Measurements from ENCODE around the gene SLC25A10. TPM values are rescaled to one million over a fixed set of nuclear protein-coding genes. Genes with fewer than 3 reads are reported as not detected.

SLC25A10 gene
- total and polyA plus RNA-seq, 2 of the 8 experiments (the other 6 are each of a cell fraction or from before 2014, with no cell fraction given), result 22.2 to 43.0 TPM

DNA sequence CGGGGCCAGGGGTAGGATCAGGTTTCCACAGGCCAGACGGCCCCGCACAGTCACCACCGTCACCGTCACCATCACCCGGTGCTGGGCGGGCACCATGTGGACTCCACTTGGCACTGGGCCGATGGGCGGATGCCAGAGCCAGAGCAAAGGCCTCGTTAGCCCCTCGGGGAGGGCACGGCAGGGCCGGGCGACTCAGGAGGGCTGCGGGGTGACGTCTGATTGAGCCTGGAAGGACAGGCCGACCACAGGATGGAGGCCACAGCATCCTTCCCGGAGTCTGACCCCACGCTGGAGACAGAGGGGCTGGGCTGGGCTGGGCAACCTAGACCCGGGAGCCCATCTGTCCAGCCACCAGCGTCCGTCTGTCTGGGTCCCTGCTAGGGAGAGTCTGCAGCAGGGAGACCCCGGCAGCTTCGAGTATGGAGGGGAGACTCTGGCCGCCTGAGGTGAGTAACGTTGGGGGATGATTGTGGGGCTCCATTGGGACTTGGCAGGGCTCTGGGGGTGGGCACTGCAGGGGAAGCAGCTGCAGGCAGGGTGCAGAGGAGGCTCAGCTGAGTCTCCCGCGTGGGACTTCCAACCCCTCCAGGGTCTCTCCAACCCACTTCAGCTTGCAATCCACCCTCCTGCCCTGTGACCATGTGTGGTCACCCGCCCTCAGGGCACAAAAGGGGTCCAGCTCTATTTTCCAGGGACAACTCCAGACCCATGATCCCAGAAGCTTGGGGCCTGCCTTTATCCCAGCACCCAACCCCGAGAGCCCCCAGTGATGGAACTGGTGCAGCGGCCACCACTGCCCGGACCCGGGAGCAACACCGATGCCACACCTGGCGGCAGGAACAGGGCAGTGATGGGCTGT is 22.6 kb downstream of the SLC25A10 start (continued):
- no peak for TF ChIP-seq KDM1A (IDR thresholded peaks at IDR 0.05; ENCODE audit: borderline replicate concordance, low read length)
- TF ChIP-seq TBP (IDR thresholded peaks at IDR 0.05; ENCODE audit: low read depth, low read length), result no peak
- TF ChIP-seq SRF (IDR thresholded peaks at IDR 0.05; ENCODE audit: low read depth, low read length), result no peak
- TF ChIP-seq CBX8 (IDR thresholded peaks at IDR 0.05; ENCODE audit: borderline replicate concordance, low read depth, low read length), result no peak
- no peak for TF ChIP-seq ZNF274 (IDR thresholded peaks at IDR 0.05; ENCODE audit: borderline replicate concordance, extremely low read depth, low read length)
- no peak for TF ChIP-seq GTF2F1 (IDR thresholded peaks at IDR 0.05; ENCODE audit: borderline replicate concordance, low read depth, low read length)
- TF ChIP-seq RXRA (IDR thresholded peaks at IDR 0.05; ENCODE audit: insufficient read depth, low read depth, low read length), result no peak
- no peak for TF ChIP-seq SUZ12 (IDR thresholded peaks at IDR 0.05; ENCODE audit: low read length)
- TF ChIP-seq BCL11A (IDR thresholded peaks at IDR 0.05; ENCODE audit: low read depth in 2 of 2, low read length in 2 of 2), result no peak
- TF ChIP-seq, protein P1, sequence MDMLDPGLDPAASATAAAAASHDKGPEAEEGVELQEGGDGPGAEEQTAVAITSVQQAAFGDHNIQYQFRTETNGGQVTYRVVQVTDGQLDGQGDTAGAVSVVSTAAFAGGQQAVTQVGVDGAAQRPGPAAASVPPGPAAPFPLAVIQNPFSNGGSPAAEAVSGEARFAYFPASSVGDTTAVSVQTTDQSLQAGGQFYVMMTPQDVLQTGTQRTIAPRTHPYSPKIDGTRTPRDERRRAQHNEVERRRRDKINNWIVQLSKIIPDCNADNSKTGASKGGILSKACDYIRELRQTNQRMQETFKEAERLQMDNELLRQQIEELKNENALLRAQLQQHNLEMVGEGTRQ (IDR thresholded peaks at IDR 0.05; ENCODE audit: low read length), result no peak

Measured in H1 (cell line).